Karpas-422 (cell line): Measurements from ENCODE around the gene GNAQ. TPM values are rescaled to one million over a fixed set of nuclear protein-coding genes. Genes with fewer than 3 reads are reported as not detected.
"Not testable (repeated sequence)": the region's sequence is repeated elsewhere in the genome, so short reads cannot be mapped to it uniquely, and the experiment has no call there.

Source experiments
- DNase-seq: peaks from one replicate; pipeline ENCODE4 v3.0.0-alpha.2; 2015
- H2AFZ ChIP-seq: fragments of 200-600 bp; sonication (generic); 2 replicates; pipeline ENCODE4 v1.6.1; 2014; ENCODE audit warnings: antibody characterized with exemption, low read length, mixed read lengths
- H3K27ac ChIP-seq: fragments of 200-600 bp; sonication (generic); 2 replicates; pipeline ENCODE4 v1.5.1; 2014; ENCODE audit warnings: mild to moderate bottlenecking, low read length, moderate library complexity
- H3K27me3 ChIP-seq: fragments of 200-600 bp; sonication (generic); 2 replicates; pipeline ENCODE4 v1.6.1; 2014; ENCODE audit warnings: low read length, mixed read lengths
- H3K36me3 ChIP-seq: fragments of 200-600 bp; sonication (generic); 2 replicates; pipeline ENCODE4 v1.6.1; 2014; ENCODE audit warnings: low read length, mixed read lengths; ENCODE audit not compliant: insufficient read depth
- H3K4me1 ChIP-seq: fragments of 200-600 bp; sonication (generic); 2 replicates; pipeline ENCODE4 v1.6.1; 2014; ENCODE audit warnings: mild to moderate bottlenecking, low read length, mixed read lengths
- H3K4me2 ChIP-seq: fragments of 200-600 bp; sonication (generic); 2 replicates; pipeline ENCODE4 v1.6.1; 2014; ENCODE audit warnings: low read length, low read depth, mild to moderate bottlenecking; ENCODE audit not compliant: poor library complexity, severe bottlenecking
- H3K4me3 ChIP-seq: fragments of 200-600 bp; sonication (generic); 2 replicates; pipeline ENCODE4 v1.5.1; 2014; ENCODE audit warnings: mild to moderate bottlenecking, antibody characterized with exemption, low read length, mixed read lengths
- H3K79me2 ChIP-seq: fragments of 200-600 bp; sonication (generic); 2 replicates; pipeline ENCODE4 v1.6.1; 2014; ENCODE audit warnings: mild to moderate bottlenecking, low read length, mixed read lengths
- H3K9ac ChIP-seq: fragments of 200-600 bp; sonication (generic); 2 replicates; pipeline ENCODE4 v1.6.0; 2014; ENCODE audit warnings: low read length
- H3K9me2 ChIP-seq: fragments of 200-600 bp; sonication (generic), shearing (Covaris generic); replicated peaks from 2 replicates; pipeline ENCODE4 v1.6.0; 2014; ENCODE audit warnings: mild to moderate bottlenecking, low read length, moderate library complexity; ENCODE audit not compliant: insufficient read depth
- H3K9me3 ChIP-seq: fragments of 300-700, 200-600 bp; sonication (generic); 2 replicates; pipeline ENCODE4 v1.6.1; 2014; ENCODE audit warnings: low read length, mixed read lengths
- H4K20me1 ChIP-seq: fragments of 200-600 bp; sonication (generic); 2 replicates; pipeline ENCODE4 v1.6.1; 2014; ENCODE audit warnings: mild to moderate bottlenecking, antibody characterized with exemption, low read length, low read depth; ENCODE audit not compliant: insufficient read depth
- total RNA-seq: library from RNA; depleted of rRNA; stranded (reverse); fragments of >200 nt; shearing (Covaris generic); gene quantifications from 2 replicates; pipeline ENCODE4 v1.2.3, GENCODE V29; 2014; ENCODE audit warnings: low replicate concordance

The GNAQ gene
- total RNA-seq, 1 experiment from 2014 or later = not detected

DNA sequence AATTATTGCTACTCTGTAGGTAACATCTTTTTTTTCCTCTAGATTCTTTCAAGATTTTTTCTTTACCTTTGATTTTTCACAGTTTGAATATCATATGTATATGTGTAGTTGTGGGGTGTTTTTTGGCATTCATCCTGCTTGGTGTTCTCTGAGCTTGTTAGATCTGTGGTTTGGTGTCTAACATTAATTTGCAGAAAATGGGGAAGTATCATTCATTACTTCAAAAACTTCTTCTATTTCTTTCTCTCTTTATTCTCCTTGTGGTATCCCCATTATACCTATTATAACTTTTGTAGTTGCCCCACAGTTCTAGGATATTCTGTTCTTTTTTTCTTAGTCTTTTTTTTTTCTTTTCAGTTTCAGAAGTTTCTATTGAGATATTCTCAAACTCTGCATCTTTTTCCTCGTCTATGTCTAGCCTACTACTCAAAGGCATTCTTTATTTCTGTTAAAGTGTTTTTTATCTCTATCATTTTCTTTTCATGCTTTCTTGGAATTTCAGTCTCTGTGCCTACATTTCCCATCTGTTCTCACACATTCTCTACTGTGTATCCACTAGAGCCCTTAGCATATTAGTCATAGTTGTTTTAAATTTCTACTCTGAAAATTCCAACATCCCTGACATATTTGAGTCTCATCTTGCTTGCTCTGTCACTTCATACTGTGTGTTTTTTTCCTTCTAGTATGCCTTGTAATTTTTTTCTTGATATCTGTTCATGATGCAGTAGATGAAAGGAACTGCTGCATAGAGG lies 323.4 kb downstream of the GNAQ start:
- H3K27me3 ChIP-seq = 0 out of 2 replicates have a peak, but pooled peaks cover 2% of the 10 kb centered on the region
- no peak overlapping the region for H3K27ac ChIP-seq
- H3K4me3 ChIP-seq = no peak overlapping the region
- H2AFZ ChIP-seq = no peak overlapping the region
- H4K20me1 ChIP-seq = no peaks in the 10 kb centered on the region
- no peaks in the 10 kb centered on the region for H3K79me2 ChIP-seq
- H3K4me1 ChIP-seq = peaks cover 27% of the 10 kb centered on the region
- no peak for DNase-seq
- H3K4me2 ChIP-seq = no peak overlapping the region
- H3K9me3 ChIP-seq = peaks cover 4% of the 10 kb centered on the region; the same call in 1 of the 2 replicates
- no peaks in the 10 kb centered on the region for H3K9me2 ChIP-seq
- H3K9ac ChIP-seq = no peak overlapping the region
- peaks cover 5% of the 10 kb centered on the region; the same call in 1 of the 2 replicates for H3K36me3 ChIP-seq

DNA sequence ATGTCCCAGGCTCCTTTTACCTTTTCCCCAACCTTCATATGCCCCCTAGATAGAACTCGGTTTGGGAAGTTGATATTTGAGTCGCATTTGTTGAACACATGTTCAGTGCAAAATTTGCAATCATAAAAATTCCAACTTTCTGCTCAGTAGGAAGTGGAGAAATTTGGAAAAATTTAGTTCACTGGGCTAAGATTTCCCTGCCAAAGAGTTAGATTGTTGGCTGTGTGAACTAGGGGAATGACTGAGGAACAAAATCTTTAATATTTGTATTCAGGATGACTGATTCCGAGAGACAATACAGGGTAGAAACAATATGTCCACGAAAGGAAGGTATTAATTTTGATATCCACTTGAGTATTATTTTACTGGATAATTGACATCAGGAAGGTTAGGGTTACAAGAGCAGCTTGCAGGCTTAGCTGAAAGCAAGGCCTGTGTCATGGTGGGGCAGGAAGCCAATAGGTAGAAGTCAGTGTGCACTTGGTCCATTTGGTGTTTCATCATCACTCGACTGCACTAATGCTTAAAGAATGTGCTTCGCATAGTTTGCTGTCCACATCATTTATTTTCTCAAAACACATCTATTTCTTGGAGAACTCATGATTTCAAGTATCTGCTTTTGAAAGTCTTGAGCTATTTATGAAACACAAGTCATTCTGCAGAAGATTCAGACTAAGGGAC lies 324.1 kb downstream of the GNAQ start:
- no peak overlapping the region for H3K9ac ChIP-seq

DNA sequence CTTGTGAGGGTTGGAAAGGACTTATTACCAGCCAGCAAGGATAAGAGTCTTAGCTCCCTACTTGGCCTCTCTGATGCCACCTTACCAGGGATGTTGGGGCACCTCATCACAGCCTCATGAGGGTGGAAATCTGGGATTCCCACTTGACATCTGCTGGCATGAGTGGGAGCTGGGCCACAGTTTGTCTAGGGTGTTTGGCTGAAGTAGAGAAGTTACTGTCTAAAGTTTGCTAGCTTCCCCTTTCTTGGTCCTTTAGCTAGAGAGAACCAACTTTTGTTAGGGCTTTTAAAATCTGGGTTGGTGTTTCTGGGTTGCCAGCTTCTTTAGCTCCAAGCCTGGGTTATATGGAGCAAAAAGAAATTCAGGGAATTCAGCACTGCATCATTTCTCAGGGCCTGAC lies 326.0 kb downstream of the GNAQ start:
- Histone ChIP-seq H3K4me3 (no peak overlapping the region), H3K79me2 (no peaks in the 10 kb centered on the region), H3K9me2 (no peaks in the 10 kb centered on the region), H3K27me3 (0 out of 2 replicates have a peak, but pooled peaks cover 2% of the 10 kb centered on the region), H3K9ac (no peak overlapping the region), H3K36me3 (peaks cover 5% of the 10 kb centered on the region; the same call in 1 of the 2 replicates), H4K20me1 (no peaks in the 10 kb centered on the region), H3K4me1 (peaks cover 22% of the 10 kb centered on the region), H3K9me3 (peaks cover 4% of the 10 kb centered on the region; the same call in 1 of the 2 replicates), H3K27ac (no peak overlapping the region), H2AFZ (no peak overlapping the region), H3K4me2 (no peak overlapping the region)
- DNase-seq = no peak

More for the DNA sequence above, 324.1 kb downstream of the GNAQ start:
- Histone ChIP-seq H3K9me2 (no peaks in the 10 kb centered on the region), H3K4me1 (peaks cover 27% of the 10 kb centered on the region), H3K9me3 (peaks cover 4% of the 10 kb centered on the region; the same call in 1 of the 2 replicates), H3K27ac (no peak overlapping the region), H4K20me1 (no peaks in the 10 kb centered on the region), H2AFZ (no peak overlapping the region), H3K4me3 (no peak overlapping the region), H3K4me2 (no peak overlapping the region), H3K27me3 (0 out of 2 replicates have a peak, but pooled peaks cover 2% of the 10 kb centered on the region), H3K79me2 (no peaks in the 10 kb centered on the region), H3K36me3 (peaks cover 5% of the 10 kb centered on the region; the same call in 1 of the 2 replicates)
- DNase-seq = no peak

DNA sequence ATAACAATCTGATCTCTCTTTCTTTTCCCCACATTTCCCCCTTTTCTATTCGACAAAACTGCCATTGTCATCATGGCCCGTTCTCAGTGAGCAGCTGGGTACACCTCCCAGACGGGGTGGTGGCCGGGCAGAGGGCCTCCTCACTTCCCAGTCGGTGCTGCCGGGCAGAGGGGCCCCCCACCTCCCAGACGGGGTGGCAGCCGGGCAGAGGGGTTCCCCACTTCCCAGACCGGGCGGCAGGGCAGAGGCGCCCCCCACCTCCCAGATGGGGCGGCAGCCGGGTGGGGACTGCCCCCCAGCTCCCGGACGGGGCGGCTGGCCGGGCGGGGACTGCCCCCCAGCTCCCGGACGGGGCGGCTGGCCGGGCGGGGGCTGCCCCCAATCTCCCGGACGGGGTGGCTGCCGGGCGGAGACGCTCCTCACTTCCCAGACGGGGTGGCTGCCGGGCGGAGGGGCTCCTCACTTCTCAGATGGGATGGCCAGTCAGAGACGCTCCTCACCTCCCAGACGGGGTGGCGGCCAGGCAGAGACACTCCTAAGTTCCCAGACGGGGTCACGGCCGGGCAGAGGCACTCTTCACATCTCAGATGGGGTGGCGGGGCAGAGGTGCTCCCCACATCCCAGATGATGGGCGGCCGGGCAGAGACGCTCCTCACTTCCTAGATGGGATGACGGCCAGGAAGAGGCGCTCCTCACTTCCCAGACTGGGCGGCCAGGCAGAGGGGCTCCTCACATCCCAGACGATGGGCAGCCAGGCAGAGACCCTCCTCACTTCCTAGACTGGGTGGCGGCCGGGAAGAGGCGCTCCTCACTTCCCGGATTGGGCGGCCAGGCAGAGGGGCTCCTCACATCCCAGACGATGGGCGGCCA lies 328.9 kb downstream of the GNAQ start:
- not testable (repeated sequence) for H3K4me1 ChIP-seq, H3K27ac ChIP-seq, H3K9me3 ChIP-seq, H3K36me3 ChIP-seq, H2AFZ ChIP-seq, H4K20me1 ChIP-seq, DNase-seq, H3K79me2 ChIP-seq, H3K27me3 ChIP-seq, H3K4me2 ChIP-seq, H3K9ac ChIP-seq, H3K9me2 ChIP-seq, H3K4me3 ChIP-seq

DNA sequence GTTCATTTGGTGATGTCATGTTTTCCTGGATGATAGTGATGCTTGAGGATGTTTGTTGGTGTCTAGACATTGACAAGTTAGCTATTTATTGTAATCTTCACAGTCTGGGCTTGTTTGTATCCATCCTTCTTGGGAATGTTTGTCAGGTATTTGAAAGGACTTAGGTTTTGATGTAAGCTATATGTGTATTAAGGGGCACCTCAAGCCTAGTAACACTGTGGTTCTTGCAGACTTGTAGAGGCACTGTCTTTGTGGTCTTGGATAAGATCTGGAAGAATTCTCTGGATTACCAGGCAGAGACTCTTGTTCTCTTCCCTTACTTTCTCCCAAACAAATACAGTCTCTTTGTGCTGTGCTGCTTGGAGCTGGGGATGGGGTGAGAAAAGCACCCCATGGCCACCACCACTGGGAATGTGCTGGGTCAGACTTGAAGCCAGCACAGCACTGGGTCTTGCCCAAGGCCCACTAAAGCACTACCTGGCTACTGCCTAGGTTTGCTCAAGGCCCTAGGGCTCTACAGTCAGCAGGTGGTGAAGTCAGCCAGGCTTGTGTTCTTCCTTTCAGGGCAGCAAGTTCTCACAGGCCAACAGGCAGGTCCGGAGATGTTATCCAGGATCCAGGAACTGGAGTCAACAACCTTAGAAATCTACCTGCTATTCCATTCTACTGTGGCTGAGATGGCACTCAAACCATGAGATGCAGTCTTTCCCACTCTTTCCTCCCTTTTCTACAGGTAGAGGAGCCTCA lies 334.2 kb downstream of the GNAQ start:
- Histone ChIP-seq H4K20me1 (no peaks in the 10 kb centered on the region), H3K9ac (no peak overlapping the region), H3K79me2 (no peaks in the 10 kb centered on the region), H3K9me2 (no peaks in the 10 kb centered on the region), H2AFZ (no peak overlapping the region), H3K36me3 (no peaks in the 10 kb centered on the region), H3K27ac (no peak overlapping the region), H3K27me3 (no peaks in the 10 kb centered on the region), H3K9me3 (no peaks in the 10 kb centered on the region), H3K4me3 (no peak overlapping the region), H3K4me1 (peaks cover 6% of the 10 kb centered on the region; the same call in 1 of the 2 replicates), H3K4me2 (no peak overlapping the region)
- no peak for DNase-seq

DNA sequence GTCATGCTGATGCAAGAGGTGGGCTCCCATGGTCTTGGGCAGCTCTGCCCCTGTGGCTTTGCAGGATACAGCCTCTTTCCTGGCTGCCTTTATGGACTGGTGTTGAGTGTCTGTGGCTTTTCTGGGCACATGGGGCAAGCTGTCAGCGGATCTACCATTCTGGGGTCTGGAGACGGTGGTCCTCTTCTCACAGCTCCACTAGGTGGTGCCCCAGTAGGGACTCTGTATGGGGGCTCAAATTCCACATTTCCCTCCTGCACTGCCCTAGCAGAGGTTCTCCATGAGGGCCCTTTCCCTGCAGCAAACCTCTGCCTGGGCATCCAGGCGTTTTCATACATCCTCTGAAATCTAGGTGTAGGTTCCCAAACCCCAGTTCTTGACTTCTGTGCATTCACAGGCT lies 340.9 kb downstream of the GNAQ start:
- H3K36me3 ChIP-seq, H3K79me2 ChIP-seq, H3K4me2 ChIP-seq, H3K4me3 ChIP-seq, H3K9me3 ChIP-seq, DNase-seq, H3K27me3 ChIP-seq, H3K27ac ChIP-seq, H3K9me2 ChIP-seq, H4K20me1 ChIP-seq, H3K9ac ChIP-seq, H2AFZ ChIP-seq: not testable (repeated sequence)
- peaks cover 12% of the 10 kb centered on the region for H3K4me1 ChIP-seq

DNA sequence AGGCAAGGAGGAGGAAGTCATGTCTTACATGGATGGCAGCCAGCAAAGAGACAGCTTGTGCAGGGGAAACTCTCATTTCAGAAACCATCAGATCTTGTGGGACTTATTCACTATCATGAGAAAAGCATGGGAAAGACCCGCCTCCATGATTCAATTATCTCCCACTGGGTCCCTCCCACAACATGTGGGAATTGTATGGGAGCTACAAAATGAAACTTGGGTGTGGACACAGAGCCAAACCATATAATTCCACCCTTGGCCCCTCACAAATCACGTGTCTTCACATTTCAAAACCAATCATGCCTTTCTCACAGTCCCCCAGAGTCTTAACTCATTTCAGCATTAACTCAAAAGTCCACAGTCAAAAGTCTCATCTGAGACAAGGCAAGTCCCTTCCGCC lies 341.5 kb downstream of the GNAQ start:
- H3K36me3 ChIP-seq, H3K9ac ChIP-seq, H3K4me3 ChIP-seq, H3K4me2 ChIP-seq, H3K9me2 ChIP-seq, H4K20me1 ChIP-seq, H2AFZ ChIP-seq, H3K79me2 ChIP-seq, H3K27me3 ChIP-seq, H3K27ac ChIP-seq, H3K9me3 ChIP-seq, DNase-seq: not testable (repeated sequence)
- H3K4me1 ChIP-seq = peaks cover 12% of the 10 kb centered on the region
